HL-60 (cell line): ENCODE data around the gene ABCA2.
"Not testable (repeated sequence)": the region's sequence is repeated elsewhere in the genome, so short reads cannot be mapped to it uniquely, and the experiment has no call there.

Experiments used
- CTCF ChIP-seq: IDR thresholded peaks from one replicate; pipeline ENCODE4 v1.5.1; 2011; ENCODE audit warnings: low read length, control low read depth, inconsistent platforms; ENCODE audit not compliant: insufficient read depth
- GABPA ChIP-seq: IDR thresholded peaks from 2 replicates; pipeline ENCODE4 v1.6.1; 2012; ENCODE audit warnings: low read depth
- POLR2AphosphoS5 ChIP-seq: IDR thresholded peaks from 2 replicates; pipeline ENCODE4 v1.6.1; 2012; ENCODE audit warnings: low read depth

GRCh38 chr9:137004285-137004684 lies 23.8 kb downstream of the ABCA2 start:
- TF ChIP-seq CTCF, GABPA, POLR2AphosphoS5: not testable (repeated sequence)
